Measurements from ENCODE around the gene HOXD9. TPM values are rescaled to one million over a fixed set of nuclear protein-coding genes. Genes with fewer than 3 reads are reported as not detected.
A peak's percentile ranks its signal among the peaks of the same experiment; 100 is the strongest.

HOXD9 gene
- total and polyA plus RNA-seq, 2 of the 8 experiments (the other 6 are each of a cell fraction or from before 2014, with no cell fraction given), result not detected

DNA sequence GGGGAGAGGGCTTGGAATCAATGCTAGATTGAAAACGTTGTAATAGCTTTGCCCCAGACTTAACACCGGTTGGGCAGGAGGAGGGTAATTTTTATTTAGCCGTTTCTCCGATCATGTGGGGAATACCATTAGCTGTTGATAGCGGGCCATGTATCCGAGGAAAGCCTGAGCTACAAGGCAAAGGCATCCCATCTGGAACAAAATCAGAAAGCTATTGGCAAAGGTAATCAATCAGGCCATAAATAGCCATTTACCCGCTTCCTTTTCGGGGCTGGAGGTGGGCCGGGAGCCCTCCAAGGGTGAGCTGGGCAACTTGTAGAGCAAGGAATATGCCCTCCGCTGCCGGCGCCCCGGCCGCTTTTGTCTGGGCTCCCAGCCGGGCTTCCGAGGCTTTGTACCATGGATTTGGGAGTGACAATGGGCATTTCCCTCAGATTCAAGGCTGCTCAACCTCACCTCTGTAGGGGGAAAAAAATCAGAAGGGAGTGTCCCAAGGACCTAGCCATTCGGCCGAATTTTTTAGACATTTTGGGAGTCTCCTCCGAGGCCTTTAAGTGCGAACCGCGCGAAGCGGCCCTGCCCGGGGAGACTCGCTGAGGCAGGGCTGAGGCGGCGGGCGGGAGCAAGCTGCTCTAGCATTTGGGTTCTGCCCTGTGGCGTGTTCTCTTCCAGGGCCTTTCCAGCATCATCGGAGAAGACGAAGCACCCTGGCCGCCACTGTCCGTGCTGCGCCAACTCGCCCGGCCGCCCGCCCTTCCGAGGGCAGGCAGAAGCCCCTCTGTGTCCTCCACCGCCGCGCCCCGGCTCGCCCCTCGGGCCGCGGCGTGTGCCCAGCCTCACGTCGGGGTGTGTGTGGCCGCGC is 1.1 kb upstream of the HOXD9 start:
- H3K4me3 ChIP-seq (ENCODE audit: extremely low read depth in 1 of 4, insufficient read depth in 2 of 4, low read depth in 3 of 4, low read length in 4 of 4), result 0 out of 8 replicates have a peak overlapping the region, but pooled peaks of 1 of the 4 experiments have one; percentile 49
- peaks cover 2% of the 10 kb centered on the region; the same call in 1 of the 2 replicates for H3K23me2 ChIP-seq (ENCODE audit: low read depth, low read length)
- no peak overlapping the region for H3K18ac ChIP-seq (ENCODE audit: extremely low read depth, low read length)
- WGBS, 2 experiments (ENCODE audit: extremely low coverage in 1 of 2, insufficient coverage in 1 of 2, insufficient read length in 1 of 2, insufficient replicate concordance in 2 of 2, low coverage in 1 of 2, low lambda C conversion rate in 2 of 2, missing lambda C conversion rate in 1 of 2), result 6% methylated on average over 49 of the region's 53 CpGs; no CpG with 5 or more reads in 1 of the 2 experiments
- H3K27ac ChIP-seq (ENCODE audit: low read depth, low read length), result no peak overlapping the region
- ChIA-PET POLR2A (ENCODE audit: partially characterized antibody) (interaction anchor here (0.6 kb wide), 1 partner anchor 909 kb away, joined by 3 read pairs; no protein-coding TSS in a partner anchor), CTCF (ENCODE audit: partially characterized antibody) (interaction anchor here (0.6 to 4.7 kb wide), 20 partner anchors 9 to 1027 kb away, joined by 3 to 42 read pairs (median 5); partner anchors contain the start of gene HOXD8)
- H3K4me1 ChIP-seq (replicated peaks in 1 of 4; ENCODE audit: control insufficient read depth in 3 of 4, insufficient read depth in 4 of 4, low read length in 3 of 4), result peaks cover 0 to 10% (median 5%) of the 10 kb centered on the region in 4 experiments; a peak in 3 of 7 replicates
- no peak overlapping the region for H2BK120ac ChIP-seq (replicated peaks; ENCODE audit: low read depth, low read length)
- peaks cover 0 to 12% of the 10 kb centered on the region in 2 experiments; a peak in 2 of 4 replicates for H3K9me3 ChIP-seq (ENCODE audit: insufficient read depth in 2 of 2, low read depth in 1 of 2, low read length in 1 of 2)
- FAIRE-seq, result no peak
- H3K56ac ChIP-seq (replicated peaks; ENCODE audit: insufficient read length, low read depth, low read length), result no peak overlapping the region
- peak overlapping the region; percentile 42 for H4K8ac ChIP-seq (ENCODE audit: extremely low read depth, insufficient read depth, low read length)
- no peak overlapping the region for H2AFZ ChIP-seq (ENCODE audit: low read length)
- H3K4me2 ChIP-seq (ENCODE audit: insufficient read depth in 1 of 2, low read depth in 2 of 2, low read length in 2 of 2), result peak overlapping the region; percentile 0 to 56; a peak in 2 of 4 replicates
- H2BK5ac ChIP-seq (ENCODE audit: low read depth, low read length), result no peak overlapping the region
- H3K14ac ChIP-seq (ENCODE audit: insufficient read length), result no peak overlapping the region
- peaks cover 21 to 39% of the 10 kb centered on the region in 2 experiments for H4K20me1 ChIP-seq (replicated peaks in 1 of 2; ENCODE audit: control insufficient read depth in 1 of 2, insufficient read depth in 2 of 2, low read length in 2 of 2)
- no peak overlapping the region for H3K23ac ChIP-seq (ENCODE audit: insufficient read length)
- H2BK20ac ChIP-seq (ENCODE audit: low read length), result no peak overlapping the region
- H3K79me1 ChIP-seq (ENCODE audit: low read depth, low read length), result no peaks in the 10 kb centered on the region
- H3K36me3 ChIP-seq (ENCODE audit: control insufficient read depth in 2 of 4, insufficient read depth in 4 of 4, low read length in 3 of 4), result peaks cover 0 to 31% (median 0%) of the 10 kb centered on the region in 4 experiments; a peak in 1 of 8 replicates
- H2BK15ac ChIP-seq (ENCODE audit: low read length), result no peak overlapping the region
- no peak overlapping the region for H2AK5ac ChIP-seq (ENCODE audit: low read depth, low read length)
- no peak overlapping the region for H2BK12ac ChIP-seq (ENCODE audit: low read depth, low read length)
- TF ChIP-seq SUZ12 (IDR thresholded peaks at IDR 0.05; ENCODE audit: low read length), result peak; percentile 94
- TF ChIP-seq RNF2 (IDR thresholded peaks at IDR 0.05; ENCODE audit: borderline replicate concordance, low read depth, low read length, missing control alignments, poor library complexity, severe bottlenecking), result peak; percentile 77
- no peak for TF ChIP-seq POLR2A (IDR thresholded peaks at IDR 0.05; ENCODE audit: control extremely low read depth in 1 of 2, low read depth in 2 of 2, low read length in 2 of 2)
- peak; percentile 73; the same call in 1 of the 2 replicates for TF ChIP-seq CBX8 (IDR thresholded peaks at IDR 0.05; ENCODE audit: borderline replicate concordance, low read depth, low read length)
- peak; percentile 84 for TF ChIP-seq CTBP2 (IDR thresholded peaks at IDR 0.05; ENCODE audit: borderline replicate concordance, insufficient read depth, insufficient read length, low read length)
- TF ChIP-seq EZH2 (IDR thresholded peaks at IDR 0.05; ENCODE audit: low read depth, low read length, severe bottlenecking), result peak; percentile 89
- no peak for TF ChIP-seq YY1 (IDR thresholded peaks at IDR 0.05; ENCODE audit: low read depth, low read length)
- DNase-seq (ENCODE audit: low read depth in 1 of 2, low spot score in 2 of 2), result peak in 1 of 2 experiments; percentile 66
- peaks cover 96 to 100% (median 100%) of the 10 kb centered on the region in 4 experiments for H3K27me3 ChIP-seq (replicated peaks in 1 of 4; ENCODE audit: control insufficient read depth in 3 of 4, extremely low read depth in 1 of 4, insufficient read depth in 3 of 4, low read length in 3 of 4)
- H4K91ac ChIP-seq (replicated peaks; ENCODE audit: insufficient read length, low read length), result no peak overlapping the region
- H3K9ac ChIP-seq (replicated peaks in 1 of 4; ENCODE audit: extremely low read depth in 1 of 4, low read depth in 3 of 4, low read length in 3 of 4), result no peak overlapping the region; a peak in 1 of 7 replicates
- H3K4ac ChIP-seq (replicated peaks; ENCODE audit: insufficient read length, low read depth, low read length), result no peak overlapping the region
- H4K5ac ChIP-seq (ENCODE audit: insufficient read length, low read depth, low read length), result no peak overlapping the region
- H3K79me2 ChIP-seq (ENCODE audit: control insufficient read depth in 1 of 2, insufficient read depth in 2 of 2, low read length in 2 of 2), result no peaks in the 10 kb centered on the region
